GM19099 (cell line): ENCODE results near the gene C1QTNF3.

ENCODE experiments used
- POLR2A ChIP-seq: IDR thresholded peaks from 3 replicates; pipeline ENCODE4 v1.6.1; 2011; ENCODE audit warnings: low read depth; ENCODE audit not compliant: insufficient read length; ENCODE audit errors: extremely low read depth

The C1QTNF3 gene

GRCh38 chr5:34045996-34046395, 3.0 kb upstream of the C1QTNF3 start:
- TF ChIP-seq POLR2A, result no peak

GRCh38 chr5:34045023-34045422, 2.0 kb upstream of the C1QTNF3 start:
- no peak for TF ChIP-seq POLR2A

GRCh38 chr5:34042321-34042720, 692 bp downstream of the C1QTNF3 start:
- no peak for TF ChIP-seq POLR2A

- no peak for TF ChIP-seq POLR2A
These were observed 1.6 kb downstream of the C1QTNF3 start for GRCh38 chr5:34041247-34041972.

GRCh38 chr5:34040472-34040871, 2.5 kb downstream of the C1QTNF3 start:
- no peak for TF ChIP-seq POLR2A

GRCh38 chr5:34039398-34040157, 3.4 kb downstream of the C1QTNF3 start:
- no peak for TF ChIP-seq POLR2A

- no peak for TF ChIP-seq POLR2A
These were observed 4.2 kb downstream of the C1QTNF3 start for GRCh38 chr5:34038838-34039237.

GRCh38 chr5:34038390-34038789, 4.6 kb downstream of the C1QTNF3 start:
- no peak for TF ChIP-seq POLR2A

GRCh38 chr5:34037726-34038125, 5.3 kb downstream of the C1QTNF3 start:
- TF ChIP-seq POLR2A, result no peak

GRCh38 chr5:34035756-34036155, 7.3 kb downstream of the C1QTNF3 start:
- TF ChIP-seq POLR2A, result no peak

- no peak for TF ChIP-seq POLR2A
These were observed 8.3 kb downstream of the C1QTNF3 start for GRCh38 chr5:34034534-34035327.

GRCh38 chr5:34031966-34032365, 11.0 kb downstream of the C1QTNF3 start:
- TF ChIP-seq POLR2A, result no peak

GRCh38 chr5:34031117-34031516, 11.9 kb downstream of the C1QTNF3 start:
- TF ChIP-seq POLR2A, result no peak

- TF ChIP-seq POLR2A, result no peak
These were observed 13.0 kb downstream of the C1QTNF3 start for GRCh38 chr5:34030048-34030447.

GRCh38 chr5:34028349-34028748, 14.7 kb downstream of the C1QTNF3 start:
- TF ChIP-seq POLR2A, result no peak
